ENCODE results near the gene TRAPPC14.
A peak's percentile ranks its signal among the peaks of the same experiment; 100 is the strongest.

TRAPPC14 gene

GRCh38 chr7:100122568-100122967, 36.0 kb downstream of the TRAPPC14 start:
- no peaks in the 10 kb centered on the region for H3K27me3 ChIP-seq (ENCODE audit: insufficient read depth, poor library complexity, severe bottlenecking)
- DNase-seq (ENCODE audit: low spot score) (no peak), ATAC-seq (ENCODE audit: low read depth) (no peak)
- H3K36me3 ChIP-seq (ENCODE audit: low read depth) = no peaks in the 10 kb centered on the region
- no peaks in the 10 kb centered on the region for H3K9me3 ChIP-seq (ENCODE audit: severe bottlenecking)
- H3K4me3 ChIP-seq (ENCODE audit: severe bottlenecking) = no peak overlapping the region
- no peak overlapping the region for H3K27ac ChIP-seq (ENCODE audit: poor library complexity, severe bottlenecking)
- TF ChIP-seq CTCF (IDR thresholded peaks at IDR 0.05; ENCODE audit: poor library complexity, severe bottlenecking) = no peak
- H3K4me1 ChIP-seq (ENCODE audit: insufficient read depth, poor library complexity, severe bottlenecking) = peaks cover 5% of the 10 kb centered on the region

GRCh38 chr7:100122067-100122466, 36.5 kb downstream of the TRAPPC14 start:
- Histone ChIP-seq H3K4me3 (ENCODE audit: severe bottlenecking) (no peak overlapping the region), H3K27me3 (ENCODE audit: insufficient read depth, poor library complexity, severe bottlenecking) (no peaks in the 10 kb centered on the region), H3K27ac (ENCODE audit: poor library complexity, severe bottlenecking) (no peak overlapping the region), H3K9me3 (ENCODE audit: severe bottlenecking) (no peaks in the 10 kb centered on the region), H3K36me3 (ENCODE audit: low read depth) (no peaks in the 10 kb centered on the region), H3K4me1 (ENCODE audit: insufficient read depth, poor library complexity, severe bottlenecking) (peaks cover 5% of the 10 kb centered on the region)
- ATAC-seq (ENCODE audit: low read depth) = no peak
- no peak for TF ChIP-seq CTCF (IDR thresholded peaks at IDR 0.05; ENCODE audit: poor library complexity, severe bottlenecking)
- no peak for DNase-seq (ENCODE audit: low spot score)

- Histone ChIP-seq H3K36me3 (ENCODE audit: low read depth) (no peaks in the 10 kb centered on the region), H3K27me3 (ENCODE audit: insufficient read depth, poor library complexity, severe bottlenecking) (no peaks in the 10 kb centered on the region), H3K4me1 (ENCODE audit: insufficient read depth, poor library complexity, severe bottlenecking) (peaks cover 3% of the 10 kb centered on the region), H3K4me3 (ENCODE audit: severe bottlenecking) (no peak overlapping the region), H3K9me3 (ENCODE audit: severe bottlenecking) (no peaks in the 10 kb centered on the region), H3K27ac (ENCODE audit: poor library complexity, severe bottlenecking) (no peak overlapping the region)
- no peak for ATAC-seq (ENCODE audit: low read depth)
- no peak for DNase-seq (ENCODE audit: low spot score)
- no peak for TF ChIP-seq CTCF (IDR thresholded peaks at IDR 0.05; ENCODE audit: poor library complexity, severe bottlenecking)
These were observed 37.8 kb downstream of the TRAPPC14 start for GRCh38 chr7:100120733-100121036.

GRCh38 chr7:100119970-100120732, 38.4 kb downstream of the TRAPPC14 start:
- no peaks in the 10 kb centered on the region for H3K4me1 ChIP-seq (ENCODE audit: insufficient read depth, poor library complexity, severe bottlenecking)
- no peak for DNase-seq (ENCODE audit: low spot score)
- peak overlapping the region; percentile 79 for H3K4me3 ChIP-seq (ENCODE audit: severe bottlenecking)
- TF ChIP-seq CTCF (IDR thresholded peaks at IDR 0.05; ENCODE audit: poor library complexity, severe bottlenecking) = no peak
- peak; percentile 64 for ATAC-seq (ENCODE audit: low read depth)
- H3K27ac ChIP-seq (ENCODE audit: poor library complexity, severe bottlenecking) = peak overlapping the region; percentile 47
- H3K27me3 ChIP-seq (ENCODE audit: insufficient read depth, poor library complexity, severe bottlenecking) = no peaks in the 10 kb centered on the region
- H3K36me3 ChIP-seq (ENCODE audit: low read depth) = no peaks in the 10 kb centered on the region
- H3K9me3 ChIP-seq (ENCODE audit: severe bottlenecking) = no peaks in the 10 kb centered on the region
